ENCODE measurements around the gene MYEF2.

DNA sequence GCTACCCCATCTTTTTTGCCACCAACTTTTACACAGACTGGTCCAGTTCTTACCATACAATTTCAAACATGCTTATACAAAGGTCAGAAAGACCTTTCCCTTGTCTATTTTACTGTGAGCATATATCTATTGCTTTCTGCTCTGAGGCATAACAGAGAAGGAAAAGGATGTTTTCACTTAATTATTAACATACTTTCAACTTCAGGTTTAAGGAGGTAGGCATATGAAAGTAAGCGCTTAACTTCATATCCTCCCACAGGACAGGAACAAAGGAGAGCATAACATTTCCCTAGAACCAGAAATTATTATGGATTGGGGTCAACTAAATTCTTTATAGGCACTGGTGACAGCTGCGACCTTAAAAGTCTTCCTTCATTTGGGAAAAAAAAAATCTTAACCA lies 1.1 kb downstream of the MYEF2 start:
- TF ChIP-seq RFX1 (IDR thresholded peaks at IDR 0.05) (no peak), KDM2A (CRISPR knock-in tag; IDR thresholded peaks at IDR 0.05; ENCODE audit: borderline replicate concordance, low read depth) (no peak), HMG20B (CRISPR knock-in tag; conservative IDR thresholded peaks at IDR 0.05) (no peak)
- TF ChIP-seq, protein P1, sequence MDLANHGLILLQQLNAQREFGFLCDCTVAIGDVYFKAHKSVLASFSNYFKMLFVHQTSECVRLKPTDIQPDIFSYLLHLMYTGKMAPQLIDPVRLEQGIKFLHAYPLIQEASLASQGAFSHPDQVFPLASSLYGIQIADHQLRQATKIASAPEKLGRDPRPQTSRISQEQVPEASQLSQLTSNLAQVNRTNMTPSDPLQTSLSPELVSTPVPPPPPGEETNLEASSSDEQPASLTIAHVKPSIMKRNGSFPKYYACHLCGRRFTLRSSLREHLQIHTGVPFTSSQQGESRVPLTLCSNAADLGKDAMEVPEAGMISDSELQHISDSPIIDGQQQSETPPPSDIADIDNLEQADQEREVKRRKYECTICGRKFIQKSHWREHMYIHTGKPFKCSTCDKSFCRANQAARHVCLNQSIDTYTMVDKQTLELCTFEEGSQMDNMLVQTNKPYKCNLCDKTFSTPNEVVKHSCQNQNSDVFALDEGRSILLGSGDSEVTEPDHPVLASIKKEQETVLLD (CRISPR knock-in tag; IDR thresholded peaks at IDR 0.05; ENCODE audit: low read depth) = no peak
- TF ChIP-seq, protein P2, sequence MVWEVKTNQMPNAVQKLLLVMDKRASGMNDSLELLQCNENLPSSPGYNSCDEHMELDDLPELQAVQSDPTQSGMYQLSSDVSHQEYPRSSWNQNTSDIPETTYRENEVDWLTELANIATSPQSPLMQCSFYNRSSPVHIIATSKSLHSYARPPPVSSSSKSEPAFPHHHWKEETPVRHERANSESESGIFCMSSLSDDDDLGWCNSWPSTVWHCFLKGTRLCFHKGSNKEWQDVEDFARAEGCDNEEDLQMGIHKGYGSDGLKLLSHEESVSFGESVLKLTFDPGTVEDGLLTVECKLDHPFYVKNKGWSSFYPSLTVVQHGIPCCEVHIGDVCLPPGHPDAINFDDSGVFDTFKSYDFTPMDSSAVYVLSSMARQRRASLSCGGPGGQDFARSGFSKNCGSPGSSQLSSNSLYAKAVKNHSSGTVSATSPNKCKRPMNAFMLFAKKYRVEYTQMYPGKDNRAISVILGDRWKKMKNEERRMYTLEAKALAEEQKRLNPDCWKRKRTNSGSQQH (CRISPR knock-in tag; IDR thresholded peaks at IDR 0.05; ENCODE audit: low read depth) = no peak
